PC-3 (cell line): ENCODE data around the gene TOGARAM2. TPM values are rescaled to one million over a fixed set of nuclear protein-coding genes. Genes with fewer than 3 reads are reported as not detected.
"Not testable (repeated sequence)": the region's sequence is repeated elsewhere in the genome, so short reads cannot be mapped to it uniquely, and the experiment has no call there.

ENCODE experiments used
- ATAC-seq: fragments of 200-7000 bp; cut with Tn5 transposase; 2 replicates; pipeline ENCODE4 v1.9.1; 2020; ENCODE audit warnings: mild to moderate bottlenecking, moderate library complexity
- BruUV-seq: library from RNA; stranded (reverse); fragments of 400-500 nt; replicated peaks from 2 replicates; lab custom pipeline; 2021; lab: Mats Ljungman, UMichigan
- CTCF ChIA-PET: fragments of 300-600 bp; sonication (Branson Sonifier 250); formaldehyde crosslinking; loops from one replicate; lab custom pipeline; 2022; ENCODE audit warnings: antibody characterized with exemption; lab: Charles Lee
- POLR2A ChIA-PET: fragments of 300-600 bp; sonication (Branson Sonifier 250); formaldehyde crosslinking; loops from one replicate; lab custom pipeline; 2022; ENCODE audit warnings: antibody characterized with exemption; ENCODE audit not compliant: unreplicated experiment; lab: Charles Lee
- DNase-seq: peaks from one replicate; pipeline ENCODE4 v3.0.0-alpha.2; 2015
- H2AFZ ChIP-seq: fragments of 300-600 bp; sonication (generic); 2 replicates; pipeline ENCODE4 v1.6.0; 2016; ENCODE audit warnings: antibody characterized with exemption, low read length
- H3F3A ChIP-seq: fragments of 300-600 bp; sonication (generic); one replicate; pipeline ENCODE4 v1.6.0; 2017; ENCODE audit warnings: antibody characterized with exemption, low read length, control low read depth, mild to moderate bottlenecking; ENCODE audit not compliant: unreplicated experiment
- H3K27ac ChIP-seq: fragments of 300-600 bp; sonication (generic); 2 replicates; pipeline ENCODE4 v1.5.1; 2016; ENCODE audit warnings: mild to moderate bottlenecking, low read length
- H3K27me3 ChIP-seq: fragments of 300-600 bp; sonication (generic); 2 replicates; pipeline ENCODE4 v1.6.1; 2016; ENCODE audit warnings: low read length, mixed read lengths
- H3K36me3 ChIP-seq: fragments of 300-600 bp; sonication (generic); 2 replicates; pipeline ENCODE4 v1.6.1; 2016; ENCODE audit warnings: low read depth, mixed run types, low read length, mixed read lengths
- H3K4me1 ChIP-seq: fragments of 300-600 bp; sonication (generic); 2 replicates; pipeline ENCODE4 v1.5.1; 2016; ENCODE audit warnings: low read length; ENCODE audit not compliant: insufficient read depth
- H3K4me2 ChIP-seq: fragments of 300-600 bp; sonication (generic); 2 replicates; pipeline ENCODE4 v1.6.0; 2016; ENCODE audit warnings: low read length
- H3K4me3 ChIP-seq: fragments of 300-600 bp; sonication (generic); 2 replicates; pipeline ENCODE4 v1.5.1; 2016; ENCODE audit warnings: mild to moderate bottlenecking, low read length, mixed read lengths
- H3K79me2 ChIP-seq: fragments of 300-600 bp; sonication (generic); 2 replicates; pipeline ENCODE4 v1.6.1; 2017; ENCODE audit warnings: low read length, mixed read lengths
- H3K9ac ChIP-seq: fragments of 300-600 bp; sonication (generic); 2 replicates; pipeline ENCODE4 v1.6.0; 2016; ENCODE audit warnings: mild to moderate bottlenecking, low read length
- H3K9me2 ChIP-seq: fragments of 300-600 bp; sonication (generic); replicated peaks from 2 replicates; pipeline ENCODE4 v1.6.1; 2016; ENCODE audit warnings: mixed run types, low read length, mixed read lengths
- H3K9me3 ChIP-seq: fragments of 300-600 bp; sonication (generic); 2 replicates; pipeline ENCODE4 v1.6.1; 2016; ENCODE audit warnings: low read length, mixed read lengths
- H4K20me1 ChIP-seq: fragments of 300-600 bp; sonication (generic); 2 replicates; pipeline ENCODE4 v1.6.1; 2016; ENCODE audit warnings: low read length, mixed read lengths
- EZH2 ChIP-seq: fragments of 300-600 bp; sonication (generic); IDR thresholded peaks from one replicate; pipeline ENCODE4 v1.6.1; 2017; ENCODE audit warnings: antibody characterized with exemption, mild to moderate bottlenecking, low read length; ENCODE audit not compliant: unreplicated experiment
- EZH2phosphoT487 ChIP-seq: fragments of 300-600 bp; sonication (generic); IDR thresholded peaks from 2 replicates; pipeline ENCODE4 v1.6.1; 2018; ENCODE audit warnings: mild to moderate bottlenecking, antibody characterized with exemption, low read length, borderline replicate concordance
- intact Hi-C: fragments of 100-400 bp; cut with micrococcal nuclease; formaldehyde crosslinking; loops from 2 replicates; pipeline ENCODE4 v1.9.0; 2023
- total RNA-seq: library from RNA; depleted of rRNA; stranded (reverse); fragments of >200 nt; gene quantifications from 2 replicates; pipeline ENCODE4 v1.2.3, GENCODE V29; 2014
- TF ChIP-seq, protein P1 (sequence below): fragments of 300-600 bp; sonication (generic); conservative IDR thresholded peaks from 2 replicates; pipeline ENCODE4 v1.5.1; 2017; ENCODE audit warnings: antibody characterized with exemption, low read depth, mild to moderate bottlenecking, low read length

TOGARAM2 gene
- total RNA-seq, 1 experiment from 2014 or later: not detected

DNA sequence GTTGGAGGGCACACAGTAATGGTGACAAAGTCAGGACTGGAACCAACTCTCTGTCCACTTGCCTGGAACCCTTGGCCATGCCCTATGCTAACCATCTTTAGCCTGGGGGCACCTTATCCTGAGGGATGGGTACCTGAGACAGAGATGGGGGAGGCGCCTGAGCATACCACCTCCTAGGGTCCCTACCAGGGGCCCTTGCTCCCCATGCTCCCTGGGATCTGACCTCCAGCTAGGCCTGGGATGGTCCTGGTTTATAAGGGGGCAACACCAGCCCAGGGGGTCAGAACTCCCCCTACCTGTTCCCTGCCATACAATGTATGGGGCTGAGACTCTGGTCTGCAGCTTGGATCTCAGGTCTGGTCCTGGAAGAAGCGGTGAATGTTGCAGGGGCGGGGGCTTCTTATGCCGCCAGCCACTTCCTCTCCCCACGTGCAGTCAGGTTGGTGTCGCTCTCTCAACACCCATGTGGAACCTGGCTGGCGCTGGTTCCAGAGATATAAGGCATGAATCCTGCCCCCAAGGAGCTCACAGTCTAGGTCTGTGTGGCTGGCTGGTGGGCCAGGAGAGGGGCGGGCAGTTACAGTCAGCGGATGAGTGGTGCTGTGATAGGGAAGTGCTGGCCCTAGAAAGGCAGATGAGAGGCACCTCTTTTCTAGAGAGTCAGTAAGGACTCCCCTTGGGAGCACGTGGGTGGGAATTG lies 3.8 kb upstream of the TOGARAM2 start:
- Histone ChIP-seq H3K9me2 (no peaks in the 10 kb centered on the region), H3K4me1 (peaks cover 23% of the 10 kb centered on the region), H3K4me3 (no peak overlapping the region), H3K4me2 (peak overlapping the region; percentile 28; the same call in 1 of the 2 replicates), H3K79me2 (no peaks in the 10 kb centered on the region), H3K27ac (0 out of 2 replicates have a peak overlapping the region, but pooled peaks have one; percentile 14), H2AFZ (no peak overlapping the region), H3K9me3 (no peaks in the 10 kb centered on the region), H4K20me1 (no peaks in the 10 kb centered on the region), H3K27me3 (no peaks in the 10 kb centered on the region), H3K9ac (no peak overlapping the region), H3F3A (no peaks in the 10 kb centered on the region), H3K36me3 (no peaks in the 10 kb centered on the region)
- BruUV-seq: no TSS peak
- ATAC-seq: no peak
- ChIA-PET CTCF (no interaction called here), POLR2A (no interaction called here)
- no peak for TF ChIP-seq EZH2
- DNase-seq: no peak
- intact Hi-C loops: no loop called here

DNA sequence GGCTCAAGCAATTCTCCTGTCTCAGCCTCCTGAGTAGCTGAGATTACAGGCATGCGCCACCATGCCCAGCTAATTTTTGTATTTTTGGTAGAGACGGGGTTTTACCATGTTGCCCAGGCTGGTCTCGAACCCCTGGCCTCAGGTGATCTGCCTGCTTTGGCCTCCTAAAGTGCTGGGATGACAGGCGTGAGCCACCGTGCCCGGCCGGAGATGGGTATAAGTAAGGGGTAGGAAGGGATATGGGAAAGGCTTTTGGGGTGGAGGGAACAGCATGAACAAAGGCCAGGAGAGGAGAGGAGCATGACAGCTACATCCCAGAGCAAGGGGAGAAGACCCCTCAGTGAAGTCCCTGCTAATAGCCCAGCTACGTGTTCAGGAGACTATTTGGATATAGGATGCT lies 3.1 kb upstream of the TOGARAM2 start:
- H2AFZ ChIP-seq, ATAC-seq, H3K79me2 ChIP-seq, H3K9ac ChIP-seq, intact Hi-C loops, H3F3A ChIP-seq, BruUV-seq, H3K27me3 ChIP-seq, H3K27ac ChIP-seq, CTCF ChIA-PET, H3K4me3 ChIP-seq, H3K9me2 ChIP-seq, H3K9me3 ChIP-seq, DNase-seq, H3K36me3 ChIP-seq, H4K20me1 ChIP-seq, POLR2A ChIA-PET, H3K4me2 ChIP-seq: not testable (repeated sequence)
- peaks cover 23% of the 10 kb centered on the region for H3K4me1 ChIP-seq

DNA sequence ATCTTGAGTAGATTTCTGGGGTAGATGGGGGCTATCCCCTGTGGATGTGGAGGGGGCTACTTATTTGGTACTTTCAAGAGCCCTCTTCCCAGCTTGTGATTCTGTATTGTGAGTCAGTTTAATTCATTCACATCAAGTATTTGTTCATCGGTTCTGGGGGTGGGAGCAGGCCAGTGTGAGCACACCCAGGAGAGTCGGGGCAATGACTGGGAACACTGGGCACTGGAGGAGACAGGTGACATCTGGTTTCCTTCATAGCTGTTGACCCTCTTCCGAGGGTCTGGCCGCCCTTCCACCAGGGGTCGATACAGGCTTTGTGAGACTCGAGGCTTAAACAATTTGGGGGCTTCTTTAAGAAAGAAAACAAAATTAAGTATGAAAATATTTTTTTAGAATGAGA lies 2.5 kb upstream of the TOGARAM2 start:
- ATAC-seq (no peak), DNase-seq (no peak)
- no TSS peak for BruUV-seq
- peaks cover 23% of the 10 kb centered on the region for H3K4me1 ChIP-seq
- CTCF ChIA-PET: no interaction called here
- no peaks in the 10 kb centered on the region for H4K20me1 ChIP-seq
- H2AFZ ChIP-seq: no peak overlapping the region
- no peaks in the 10 kb centered on the region for H3K9me2 ChIP-seq
- TF ChIP-seq EZH2phosphoT487 (no peak), EZH2 (no peak)
- TF ChIP-seq, protein P1, sequence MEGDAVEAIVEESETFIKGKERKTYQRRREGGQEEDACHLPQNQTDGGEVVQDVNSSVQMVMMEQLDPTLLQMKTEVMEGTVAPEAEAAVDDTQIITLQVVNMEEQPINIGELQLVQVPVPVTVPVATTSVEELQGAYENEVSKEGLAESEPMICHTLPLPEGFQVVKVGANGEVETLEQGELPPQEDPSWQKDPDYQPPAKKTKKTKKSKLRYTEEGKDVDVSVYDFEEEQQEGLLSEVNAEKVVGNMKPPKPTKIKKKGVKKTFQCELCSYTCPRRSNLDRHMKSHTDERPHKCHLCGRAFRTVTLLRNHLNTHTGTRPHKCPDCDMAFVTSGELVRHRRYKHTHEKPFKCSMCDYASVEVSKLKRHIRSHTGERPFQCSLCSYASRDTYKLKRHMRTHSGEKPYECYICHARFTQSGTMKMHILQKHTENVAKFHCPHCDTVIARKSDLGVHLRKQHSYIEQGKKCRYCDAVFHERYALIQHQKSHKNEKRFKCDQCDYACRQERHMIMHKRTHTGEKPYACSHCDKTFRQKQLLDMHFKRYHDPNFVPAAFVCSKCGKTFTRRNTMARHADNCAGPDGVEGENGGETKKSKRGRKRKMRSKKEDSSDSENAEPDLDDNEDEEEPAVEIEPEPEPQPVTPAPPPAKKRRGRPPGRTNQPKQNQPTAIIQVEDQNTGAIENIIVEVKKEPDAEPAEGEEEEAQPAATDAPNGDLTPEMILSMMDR: no peak
- H3K9me3 ChIP-seq: no peaks in the 10 kb centered on the region
- no peak overlapping the region for H3K4me3 ChIP-seq
- H3K36me3 ChIP-seq: no peaks in the 10 kb centered on the region
- no peak overlapping the region for H3K9ac ChIP-seq
- no peak overlapping the region for H3K4me2 ChIP-seq
- H3K27ac ChIP-seq: no peak overlapping the region
- intact Hi-C loops: no loop called here
- POLR2A ChIA-PET: no interaction called here
- no peaks in the 10 kb centered on the region for H3K79me2 ChIP-seq
- H3K27me3 ChIP-seq: no peaks in the 10 kb centered on the region
- H3F3A ChIP-seq: no peaks in the 10 kb centered on the region
